ENCODE results near the gene CATSPER4.
A peak's percentile ranks its signal among the peaks of the same experiment; 100 is the strongest.
"Not testable (repeated sequence)": the region's sequence is repeated elsewhere in the genome, so short reads cannot be mapped to it uniquely, and the experiment has no call there.

The CATSPER4 gene

DNA sequence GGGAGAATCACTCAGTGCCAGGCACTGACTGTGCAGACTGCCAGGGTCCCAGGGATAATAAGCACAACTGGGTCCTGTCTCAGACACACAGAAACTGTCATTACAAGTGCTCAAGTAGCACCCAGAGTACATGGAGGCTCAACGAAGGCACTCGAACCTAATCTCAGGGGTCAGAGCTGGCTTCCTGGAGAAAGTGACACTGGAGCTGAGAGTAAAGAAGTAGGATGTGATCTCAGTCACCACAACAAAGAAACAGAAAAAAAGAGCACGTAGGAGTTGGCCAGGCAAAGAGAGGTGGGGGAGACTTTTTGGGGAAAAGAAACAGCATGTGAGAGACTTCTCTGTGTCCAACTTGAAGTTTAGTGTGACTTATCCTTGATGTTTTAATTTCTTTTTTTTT, 1.3 kb downstream of the CATSPER4 start:
- no peak for DNase-seq (ENCODE audit: low read depth, low spot score)

DNA sequence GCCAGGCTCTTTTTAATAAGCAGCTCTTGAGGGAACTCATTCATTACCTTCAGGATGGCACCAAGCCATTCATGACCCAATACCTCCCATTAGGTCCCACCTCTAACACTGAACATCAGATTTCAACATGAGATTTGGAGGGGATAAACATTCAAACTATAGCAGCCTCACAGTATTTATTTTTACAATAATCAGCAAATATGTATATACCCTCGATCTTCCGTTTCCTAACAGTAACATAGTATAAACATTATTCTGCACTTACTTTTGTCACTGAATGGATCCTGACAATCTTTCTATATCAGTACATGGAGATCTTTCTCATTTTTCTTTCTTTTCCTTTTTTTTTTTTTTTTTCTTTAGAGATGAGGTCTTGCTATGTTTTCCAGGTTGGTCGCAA, 5.4 kb downstream of the CATSPER4 start:
- DNase-seq (ENCODE audit: low read depth, low spot score): no peak

- DNase-seq (ENCODE audit: low read depth, low spot score): no peak
Measured at GRCh38 chr1:26197301-26197700, 6.9 kb downstream of the CATSPER4 start.

DNA sequence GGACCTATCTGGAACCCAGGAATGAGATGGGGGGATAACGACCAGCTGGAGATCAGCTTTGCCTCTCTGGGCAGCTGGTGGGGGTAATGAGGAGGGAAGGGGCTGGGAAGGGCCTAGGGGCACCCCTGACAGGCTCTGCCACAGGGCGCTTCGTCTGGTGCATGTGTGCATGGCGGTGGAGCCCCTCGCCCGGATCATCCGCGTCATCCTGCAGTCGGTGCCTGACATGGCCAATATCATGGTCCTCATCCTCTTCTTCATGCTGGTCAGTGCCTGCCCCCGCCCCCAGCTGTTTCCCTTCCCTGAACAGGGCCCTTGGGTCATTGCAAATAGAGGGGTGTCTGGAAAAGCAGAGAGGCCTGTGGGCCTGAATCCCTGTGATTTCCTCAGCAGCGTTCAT, 7.4 kb downstream of the CATSPER4 start:
- no peak for DNase-seq (ENCODE audit: low read depth, low spot score)

- DNase-seq (ENCODE audit: low read depth, low spot score): no peak
Measured at GRCh38 chr1:26200413-26200812, 10.0 kb downstream of the CATSPER4 start.

- DNase-seq (ENCODE audit: low read depth, low spot score): no peak
Measured at GRCh38 chr1:26203642-26204318, 13.4 kb downstream of the CATSPER4 start.

- no peak for DNase-seq (ENCODE audit: low read depth, low spot score)
Measured at GRCh38 chr1:26210147-26210870, 19.9 kb downstream of the CATSPER4 start.

DNA sequence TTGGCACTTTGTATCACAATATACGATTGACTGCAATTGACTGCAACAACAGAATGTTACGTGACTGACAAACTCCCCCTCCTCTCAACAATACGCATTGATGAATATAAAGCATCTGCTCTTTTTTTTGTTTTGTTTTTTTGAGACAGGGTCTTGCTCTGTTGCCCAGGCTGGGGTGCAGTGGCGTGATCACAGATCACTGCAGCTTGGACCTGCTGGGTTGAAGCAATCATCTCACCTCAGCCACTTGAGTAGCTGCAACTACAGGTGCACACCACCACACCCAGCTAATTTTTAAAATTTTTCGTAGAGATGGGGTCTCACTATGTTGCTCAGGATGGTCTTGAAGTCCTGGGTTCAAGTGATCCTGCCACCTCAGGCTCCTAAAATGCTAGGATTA, 22.3 kb downstream of the CATSPER4 start:
- DNase-seq (ENCODE audit: low read depth, low spot score): no peak

DNA sequence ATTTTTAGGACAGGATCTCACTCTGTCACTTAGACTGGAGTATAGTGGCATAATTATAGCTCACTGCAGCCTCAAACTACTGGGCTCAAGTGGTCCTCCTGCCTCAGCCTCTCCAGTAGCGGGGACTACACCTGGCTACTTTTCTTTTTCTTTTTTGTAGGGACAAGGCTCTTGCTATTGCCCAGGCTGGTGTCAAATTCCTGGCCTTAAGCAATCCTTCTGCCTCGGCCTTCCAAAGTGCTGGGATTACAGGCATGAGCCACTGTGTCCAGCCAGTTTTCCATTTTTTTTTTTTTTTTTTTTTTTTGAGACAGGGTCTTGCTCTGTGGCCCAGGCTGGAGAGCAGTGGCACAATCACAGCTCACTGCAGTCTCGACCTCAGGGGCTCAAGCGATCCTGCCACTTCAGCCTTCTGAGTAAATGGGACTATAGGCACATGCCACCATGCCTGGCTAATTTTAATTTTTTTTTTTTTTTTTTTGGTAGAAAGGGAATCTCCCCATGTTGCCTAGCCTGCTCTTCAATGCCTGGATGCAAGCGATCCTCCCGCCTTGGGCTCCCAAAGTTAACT, 23.0 kb downstream of the CATSPER4 start:
- no peak for DNase-seq (ENCODE audit: low read depth, low spot score)

DNA sequence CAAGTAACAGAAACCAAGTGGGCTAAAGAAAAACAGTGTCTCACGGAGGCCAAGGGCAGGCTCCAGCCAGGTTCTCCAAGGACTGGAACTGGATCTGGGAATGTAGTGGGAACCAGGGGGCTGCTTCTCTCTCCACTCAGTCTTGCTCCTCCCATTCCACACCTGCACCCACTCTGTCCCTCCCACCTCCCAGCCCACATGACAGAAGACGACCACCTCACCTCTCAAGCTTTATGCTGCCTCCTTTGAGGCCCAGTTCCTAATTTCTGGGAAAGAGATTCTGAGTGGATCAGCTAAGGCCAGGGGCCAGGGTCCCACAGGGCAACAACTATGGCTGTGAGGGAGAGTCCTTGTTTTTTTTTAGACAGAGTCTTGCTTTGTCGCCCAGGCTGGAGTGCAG, 24.8 kb downstream of the CATSPER4 start:
- DNase-seq (ENCODE audit: low read depth, low spot score): no peak

GRCh38 chr1:26218906-26219494, 28.6 kb downstream of the CATSPER4 start:
- no peak for DNase-seq (ENCODE audit: low read depth, low spot score)

GRCh38 chr1:26220199-26220912, 30.0 kb downstream of the CATSPER4 start:
- DNase-seq (ENCODE audit: low read depth, low spot score): no peak

DNA sequence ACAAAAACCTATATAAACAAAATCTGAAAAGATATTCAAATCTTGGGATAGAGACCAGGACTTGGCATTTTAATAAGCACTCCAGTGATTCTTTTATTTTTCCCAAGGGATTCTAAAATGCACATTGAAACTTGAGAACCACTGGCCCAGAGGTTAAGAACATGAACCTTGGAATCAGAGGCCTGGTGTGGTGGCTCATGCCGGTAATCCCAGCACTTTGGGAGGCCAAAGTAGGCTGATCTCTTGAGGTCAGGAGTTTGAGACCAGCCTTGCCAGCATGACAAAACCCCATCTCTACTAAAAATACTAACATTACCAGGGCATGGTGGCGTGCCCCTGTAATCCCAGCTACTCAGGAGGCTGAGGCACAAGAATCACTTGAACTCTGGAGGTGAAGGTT, 30.7 kb downstream of the CATSPER4 start:
- DNase-seq (ENCODE audit: low read depth, low spot score): no peak

DNA sequence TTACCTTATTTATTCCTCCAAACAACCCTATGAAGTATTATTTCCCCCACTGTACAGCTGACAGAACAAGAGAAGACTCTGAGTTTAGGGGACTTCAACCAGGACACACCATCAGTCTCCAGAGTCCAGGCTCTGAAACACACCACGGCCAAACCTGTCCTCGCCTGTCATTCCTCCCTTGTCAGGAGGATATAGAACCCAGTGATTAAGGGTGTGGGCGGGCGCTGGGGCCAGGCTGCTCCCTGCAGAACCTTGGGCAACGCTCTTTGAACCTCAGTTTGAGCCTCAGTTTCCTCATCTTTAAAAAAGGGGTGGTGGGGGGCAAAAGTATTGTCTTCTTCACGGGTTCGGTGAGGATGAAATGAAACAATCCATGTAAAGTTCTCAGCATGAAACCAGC, 34.2 kb downstream of the CATSPER4 start:
- DNase-seq (ENCODE audit: low read depth, low spot score): no peak

- no peak for DNase-seq (ENCODE audit: low read depth, low spot score)
Measured at GRCh38 chr1:26225033-26225831, 34.8 kb downstream of the CATSPER4 start.

DNA sequence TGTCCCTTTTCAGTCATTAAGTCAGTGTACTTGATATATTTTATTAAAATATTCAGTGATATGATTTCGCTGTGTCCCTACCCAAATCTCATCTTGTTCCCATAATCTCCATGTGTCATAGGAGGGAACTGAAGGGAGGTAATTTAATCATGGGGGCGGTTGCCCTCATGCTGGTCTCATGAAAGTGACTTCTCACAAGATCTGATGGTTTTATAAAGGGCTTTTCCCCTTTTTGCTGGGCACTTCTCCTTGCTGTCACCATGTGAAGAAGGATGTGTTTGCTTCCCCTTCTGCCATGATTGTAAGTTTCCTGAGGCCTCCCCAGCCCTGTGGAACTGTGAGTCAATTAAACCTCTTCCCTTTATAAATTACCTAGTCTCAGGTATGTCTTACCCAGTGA, 40.3 kb downstream of the CATSPER4 start:
- not testable (repeated sequence) for DNase-seq (ENCODE audit: low read depth, low spot score)

DNA sequence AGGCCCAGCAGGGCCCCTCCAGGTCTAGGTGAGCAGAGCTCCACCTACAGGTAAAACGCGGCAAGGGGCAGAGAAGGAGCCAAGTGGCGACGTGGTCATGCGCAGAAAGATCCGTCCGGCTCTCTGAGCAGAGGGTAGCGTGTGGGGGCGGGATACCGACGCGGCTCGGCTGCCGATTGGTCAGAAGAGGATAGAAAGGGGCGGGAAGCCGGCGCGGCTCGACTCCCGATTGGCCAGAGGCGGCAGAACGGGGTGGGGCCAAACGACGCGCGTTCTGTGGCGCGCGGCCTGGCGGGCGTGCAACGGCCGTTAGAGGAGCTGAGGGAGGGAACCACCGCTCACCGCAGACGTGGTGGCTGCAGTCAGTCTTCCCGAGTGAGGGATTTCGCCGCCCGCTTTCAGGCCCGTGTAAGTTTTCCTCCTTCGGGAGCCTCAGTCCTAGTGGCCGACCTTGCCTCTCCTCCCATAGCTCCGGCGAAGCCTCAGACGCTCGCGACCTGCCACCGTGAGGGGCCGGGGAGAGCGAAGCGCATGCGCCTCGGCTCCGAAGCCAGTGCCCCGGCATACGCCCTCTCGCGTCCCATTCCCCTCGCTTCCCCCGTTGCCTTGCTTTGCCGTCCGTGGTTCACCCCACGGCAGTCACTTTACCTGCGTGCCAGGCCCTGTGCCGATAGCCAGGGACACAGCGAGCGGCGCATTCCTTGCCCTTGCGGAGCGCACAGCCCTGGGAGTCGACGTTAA, 43.7 kb downstream of the CATSPER4 start, which contains the start of gene CEP85:
CEP85 (plus strand) TSS at position 298 of the 741 bp plus-strand sequence. CDS start 5,584 bp downstream, outside the sequence.
- peak; percentile 96 for DNase-seq (ENCODE audit: low read depth, low spot score)

DNA sequence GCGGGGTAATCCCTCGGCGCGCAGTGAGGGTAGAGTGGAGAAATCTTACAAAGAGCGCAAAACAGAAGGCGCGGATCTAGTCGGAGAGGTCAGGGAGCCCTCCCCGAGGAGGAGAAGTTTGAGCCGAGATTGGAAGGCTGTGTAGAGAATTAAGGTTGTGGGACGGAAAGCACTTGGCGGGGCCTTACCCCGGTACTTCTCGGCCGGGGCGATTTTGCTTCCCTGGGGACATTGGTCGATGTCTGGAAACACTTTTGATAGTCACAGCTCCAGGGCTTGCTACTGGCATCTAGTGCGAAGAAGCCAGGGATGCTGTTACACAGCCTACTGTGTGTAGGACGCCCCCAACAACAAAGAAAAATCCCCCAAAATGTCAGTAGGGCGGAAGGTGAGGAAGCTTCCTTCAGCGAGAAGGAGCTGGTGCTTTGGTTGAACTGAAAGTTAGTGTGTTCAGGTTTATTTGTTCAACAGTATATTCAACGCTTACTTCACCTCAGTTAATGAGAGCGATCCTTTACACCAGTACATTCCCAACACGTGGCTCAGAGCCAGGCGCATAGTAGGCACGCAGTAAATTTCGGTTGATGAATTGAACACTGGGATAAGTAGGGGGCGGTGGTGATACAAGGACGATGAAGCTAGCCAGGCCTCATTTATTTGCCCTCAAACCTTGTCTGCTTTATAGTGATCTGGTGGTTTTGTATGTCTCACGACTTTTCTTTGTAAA, 44.4 kb downstream of the CATSPER4 start:
- no peak for DNase-seq (ENCODE audit: low read depth, low spot score)

GRCh38 chr1:26237230-26237966, 47.0 kb downstream of the CATSPER4 start:
- DNase-seq (ENCODE audit: low read depth, low spot score): no peak
